Tibial nerve (tissue), 4 donors: ENCODE results near the gene EXPH5. TPM values are rescaled to one million over a fixed set of nuclear protein-coding genes. Genes with fewer than 3 reads are reported as not detected.

Source experiments
- DNase-seq, 2 donors: peaks; one replicate each; pipeline ENCODE4 v3.0.0-alpha.2; 2019; ENCODE audit warnings: low spot score in 2 of 2
- H3K27ac ChIP-seq, 4 donors: fragments of 200-600 bp; sonication (generic) in 3 of 4; one replicate each; pipeline ENCODE4 v1.5.1; 2017 to 2019; ENCODE audit warnings: mild to moderate bottlenecking in 1 of 4
- H3K27me3 ChIP-seq, 2 donors: fragments of 200-600 bp; sonication (generic) in 1 of 2; one replicate each; pipeline versions ENCODE4 v1.5.1 to v1.6.0; 2017 to 2019
- H3K36me3 ChIP-seq, 3 donors: fragments of 200-600 bp; sonication (generic); one replicate each; pipeline ENCODE4 v1.5.1; 2018 to 2019
- H3K4me1 ChIP-seq, 4 donors: fragments of 200-600 bp; sonication (generic) in 3 of 4; one replicate each; pipeline ENCODE4 v1.5.1; 2017 to 2019
- H3K4me3 ChIP-seq, 4 donors: fragments of 200-600 bp; sonication (generic) in 3 of 4; one replicate each; pipeline ENCODE4 v1.5.1; 2017 to 2019; ENCODE audit warnings: mild to moderate bottlenecking in 1 of 4, moderate library complexity in 1 of 4
- H3K9me3 ChIP-seq, 4 donors: fragments of 200-600 bp; sonication (generic) in 3 of 4; one replicate each; pipeline ENCODE4 v1.5.1; 2017 to 2019
- CTCF ChIP-seq, 5 experiments: fragments of 200-600 bp in 3 of 5; fragments of 450-650 bp in 2 of 5; sonication (generic) in 3 of 5; IDR thresholded peaks; one replicate each; pipeline ENCODE4 v1.5.1; 2016 to 2019; ENCODE audit warnings: antibody characterized with exemption in 5 of 5, mild to moderate bottlenecking in 3 of 5, moderate library complexity in 2 of 5
- EP300 ChIP-seq, 2 donors: sonication (generic); formaldehyde crosslinking; IDR thresholded peaks; one replicate each; pipeline ENCODE4 v1.6.1; 2017; ENCODE audit warnings: antibody characterized with exemption in 2 of 2, mild to moderate bottlenecking in 1 of 2
- POLR2A ChIP-seq, 2 donors: fragments of 450-650 bp; IDR thresholded peaks; one replicate each; pipeline ENCODE4 v1.6.1; 2017; ENCODE audit warnings: antibody characterized with exemption in 2 of 2, mild to moderate bottlenecking in 2 of 2, moderate library complexity in 2 of 2
- WGBS, 2 donors: methylation state at CpG; one replicate each; pipeline ENCODE4 v1.1.5; 2018; 5-methylcytosine and 5-hydroxymethylcytosine counted together
- total RNA-seq, 4 donors: library from RNA; depleted of rRNA; stranded (reverse); fragments of >200 nt; gene quantifications; one replicate each; pipeline ENCODE4 v1.1.0, GENCODE V29; 2016

The EXPH5 gene
- total RNA-seq, 4 donors from 2014 or later: 2.4 to 5.4 (median 4.1) TPM

GRCh38 chr11:108592591-108593213 lies 866 bp downstream of the EXPH5 start:
- Histone ChIP-seq H3K27me3 (peaks cover 0 to 6% of the 10 kb centered on the region in 2 donors), H3K27ac (peak overlapping the region; percentile 19 to 87 (median 66)), H3K4me1 (peaks cover 0 to 16% (median 4%) of the 10 kb centered on the region in 4 donors), H3K4me3 (peak overlapping the region; percentile 33 to 87 (median 66)), H3K9me3 (no peaks in the 10 kb centered on the region), H3K36me3 (no peaks in the 10 kb centered on the region)
- WGBS, 2 donors: 1 to 2% methylated on average over 13 to 41 of the region's 43 CpGs
- TF ChIP-seq EP300 (IDR thresholded peaks at IDR 0.05) (peak in 1 of 2 donors; percentile 48), POLR2A (IDR thresholded peaks at IDR 0.05) (peak in 1 of 2 donors; percentile 20), CTCF (IDR thresholded peaks at IDR 0.05) (no peak)
- DNase-seq: no peak

- no peaks in the 10 kb centered on the region for H3K9me3 ChIP-seq
- 61 to 71% methylated on average over 4 of the region's 4 CpGs for WGBS, 2 donors
These were observed 1.7 kb downstream of the EXPH5 start for GRCh38 chr11:108591893-108592292.

GRCh38 chr11:108589136-108589535 lies 4.4 kb downstream of the EXPH5 start:
- H3K4me3 ChIP-seq: no peak overlapping the region
- H3K4me1 ChIP-seq: peaks cover 0 to 16% (median 4%) of the 10 kb centered on the region in 4 donors
- H3K36me3 ChIP-seq: no peaks in the 10 kb centered on the region
- H3K27ac ChIP-seq: peak overlapping the region in 1 of 4 donors; percentile 6
- WGBS, 2 donors: 14 to 36% methylated on average over 1 of the region's 1 CpG
- no peaks in the 10 kb centered on the region for H3K9me3 ChIP-seq
- H3K27me3 ChIP-seq: peaks cover 0 to 1% of the 10 kb centered on the region in 2 donors
- TF ChIP-seq CTCF (IDR thresholded peaks at IDR 0.05) (no peak), POLR2A (IDR thresholded peaks at IDR 0.05) (no peak), EP300 (IDR thresholded peaks at IDR 0.05) (no peak)
- DNase-seq: no peak

More at GRCh38 chr11:108591893-108592292, 1.7 kb downstream of the EXPH5 start:
- Histone ChIP-seq H3K4me3 (peak overlapping the region in 1 of 4 donors; percentile 72), H3K27me3 (peaks cover 0 to 6% of the 10 kb centered on the region in 2 donors), H3K36me3 (no peaks in the 10 kb centered on the region), H3K27ac (peak overlapping the region in 2 of 4 donors; percentile 54 to 87), H3K4me1 (peaks cover 0 to 16% (median 4%) of the 10 kb centered on the region in 4 donors)
- TF ChIP-seq CTCF (IDR thresholded peaks at IDR 0.05) (no peak), EP300 (IDR thresholded peaks at IDR 0.05) (no peak), POLR2A (IDR thresholded peaks at IDR 0.05) (no peak)
- no peak for DNase-seq

- peaks cover 0 to 9% (median 3%) of the 10 kb centered on the region in 4 donors for H3K4me1 ChIP-seq
- no peak overlapping the region for H3K4me3 ChIP-seq
- no peaks in the 10 kb centered on the region for H3K9me3 ChIP-seq
- WGBS, 2 donors: 72 to 74% methylated on average over 2 of the region's 2 CpGs
- H3K27me3 ChIP-seq: no peaks in the 10 kb centered on the region
- H3K27ac ChIP-seq: no peak overlapping the region
- DNase-seq: no peak
- no peak for TF ChIP-seq POLR2A (IDR thresholded peaks at IDR 0.05)
- TF ChIP-seq EP300 (IDR thresholded peaks at IDR 0.05): no peak
- no peak for TF ChIP-seq CTCF (IDR thresholded peaks at IDR 0.05)
- H3K36me3 ChIP-seq: no peaks in the 10 kb centered on the region
These were observed 5.3 kb downstream of the EXPH5 start for GRCh38 chr11:108588287-108588686.

- no peak overlapping the region for H3K4me3 ChIP-seq
- no peaks in the 10 kb centered on the region for H3K36me3 ChIP-seq
- no peak overlapping the region for H3K27ac ChIP-seq
- no peak for DNase-seq
- H3K27me3 ChIP-seq: no peaks in the 10 kb centered on the region
- 91 to 96% methylated on average over 4 of the region's 4 CpGs for WGBS, 2 donors
- no peaks in the 10 kb centered on the region for H3K9me3 ChIP-seq
- TF ChIP-seq EP300 (IDR thresholded peaks at IDR 0.05): no peak
- TF ChIP-seq POLR2A (IDR thresholded peaks at IDR 0.05): no peak
- TF ChIP-seq CTCF (IDR thresholded peaks at IDR 0.05): no peak
- H3K4me1 ChIP-seq: no peaks in the 10 kb centered on the region
These were observed 6.5 kb downstream of the EXPH5 start for GRCh38 chr11:108587109-108587508.
